Activated naive CD4-positive, alpha-beta T cell treated with anti-CD3 and anti-CD28 coated beads, Interleukin-2, amount 50 U/mL, for 16 hours (primary cell): Measurements from ENCODE around the gene RSF1.
"Not testable (repeated sequence)": the region's sequence is repeated elsewhere in the genome, so short reads cannot be mapped to it uniquely, and the experiment has no call there.

Experiments used
- DNase-seq: peaks from one replicate; pipeline ENCODE4 v3.0.0-alpha.2; 2020

RSF1 gene

GRCh38 chr11:77820565-77821348, at the start of gene RSF1, which contains the start of gene AAMDC:
TSS of gene RSF1 (minus strand) at chr11:77820722. CDS start at chr11:77820714, 8 bp downstream.
TSS of gene AAMDC (plus strand) at chr11:77821144. CDS start at chr11:77842497, 21,353 bp downstream.
- DNase-seq, result peak; percentile 96

- DNase-seq, result no peak
Measured at GRCh38 chr11:77868744-77869143, 48.2 kb upstream of the RSF1 start.

GRCh38 chr11:77866336-77866735, 45.8 kb upstream of the RSF1 start:
- no peak for DNase-seq

GRCh38 chr11:77865805-77866204, 45.3 kb upstream of the RSF1 start:
- no peak for DNase-seq

- not testable (repeated sequence) for DNase-seq
Measured at GRCh38 chr11:77861444-77861843, 40.9 kb upstream of the RSF1 start.

- not testable (repeated sequence) for DNase-seq
Measured at GRCh38 chr11:77857906-77858457, 37.5 kb upstream of the RSF1 start.

GRCh38 chr11:77854838-77855237, 34.3 kb upstream of the RSF1 start:
- no peak for DNase-seq

GRCh38 chr11:77851503-77851902, 31.0 kb upstream of the RSF1 start:
- DNase-seq, result no peak

GRCh38 chr11:77843700-77844099, 23.2 kb upstream of the RSF1 start:
- not testable (repeated sequence) for DNase-seq

- no peak for DNase-seq
Measured at GRCh38 chr11:77842441-77843121, 22.1 kb upstream of the RSF1 start.

GRCh38 chr11:77833302-77833701, 12.8 kb upstream of the RSF1 start:
- no peak for DNase-seq

- DNase-seq, result no peak
Measured at GRCh38 chr11:77828926-77829325, 8.4 kb upstream of the RSF1 start.

- no peak for DNase-seq
Measured at GRCh38 chr11:77823775-77824174, 3.3 kb upstream of the RSF1 start.

GRCh38 chr11:77822126-77822525, 1.6 kb upstream of the RSF1 start:
- DNase-seq, result not testable (repeated sequence)

GRCh38 chr11:77821349-77821851, 878 bp upstream of the RSF1 start:
- peak; percentile 19 for DNase-seq

- DNase-seq, result peak; percentile 39
Measured at GRCh38 chr11:77819921-77820564, 479 bp downstream of the RSF1 start.

GRCh38 chr11:77819411-77819920, 1.1 kb downstream of the RSF1 start:
- peak; percentile 86 for DNase-seq

GRCh38 chr11:77815459-77815858, 5.1 kb downstream of the RSF1 start:
- DNase-seq, result no peak

GRCh38 chr11:77814848-77815247, 5.7 kb downstream of the RSF1 start:
- DNase-seq, result no peak

- no peak for DNase-seq
Measured at GRCh38 chr11:77813256-77813655, 7.3 kb downstream of the RSF1 start.

GRCh38 chr11:77806993-77807392, 13.5 kb downstream of the RSF1 start:
- DNase-seq, result no peak

- DNase-seq, result no peak
Measured at GRCh38 chr11:77806415-77806814, 14.1 kb downstream of the RSF1 start.

- DNase-seq, result no peak
Measured at GRCh38 chr11:77801477-77801876, 19.0 kb downstream of the RSF1 start.
